ENCODE data around the gene PITRM1. TPM values are rescaled to one million over a fixed set of nuclear protein-coding genes. Genes with fewer than 3 reads are reported as not detected.

PITRM1 gene
- total RNA-seq, 1 donor from 2014 or later, result 80.4 TPM

GRCh38 chr10:3129581-3130340 is 42.8 kb downstream of the PITRM1 start:
- DNase-seq (ENCODE audit: low read depth), result no peak
- H3K4me1 ChIP-seq (ENCODE audit: insufficient read depth, low read length), result peaks cover 3% of the 10 kb centered on the region
- Mint-ChIP-seq H3K4me3 (ENCODE audit: unreplicated experiment) (no peak overlapping the region), H3K36me3 (ENCODE audit: low read depth, unreplicated experiment) (peaks cover 53% of the 10 kb centered on the region), H3K9me3 (ENCODE audit: unreplicated experiment) (no peaks in the 10 kb centered on the region), H3K27ac (ENCODE audit: unreplicated experiment) (peak overlapping the region; percentile 53), H3K4me1 (ENCODE audit: low read depth, unreplicated experiment) (peaks cover 9% of the 10 kb centered on the region), H3K27me3 (ENCODE audit: low read depth, unreplicated experiment) (no peaks in the 10 kb centered on the region)
- H3K36me3 ChIP-seq (ENCODE audit: insufficient read depth, low read length), result peaks cover 47% of the 10 kb centered on the region
- no peak overlapping the region for H3K9ac ChIP-seq (ENCODE audit: low read length)
- no peaks in the 10 kb centered on the region for H3K27me3 ChIP-seq (ENCODE audit: insufficient read depth, low read length)
- TF ChIP-seq EZH2 (IDR thresholded peaks at IDR 0.05; ENCODE audit: insufficient read depth, low read length) (no peak), CTCF (IDR thresholded peaks at IDR 0.05; ENCODE audit: insufficient read depth, low read depth, low read length) (no peak)
- peaks cover 14% of the 10 kb centered on the region for H3K79me2 ChIP-seq (ENCODE audit: insufficient read depth, low read length)
- H3K4me2 ChIP-seq (ENCODE audit: low read length), result no peak overlapping the region
- FAIRE-seq, result no peak
- H4K20me1 ChIP-seq (ENCODE audit: insufficient read depth, low read length), result peaks cover 29% of the 10 kb centered on the region
- no peaks in the 10 kb centered on the region for H3K9me3 ChIP-seq (ENCODE audit: insufficient read depth, low read depth, low read length)
- no peak overlapping the region for H3K4me3 ChIP-seq (ENCODE audit: insufficient read depth, low read depth, low read length)
- no peak overlapping the region for H2AFZ ChIP-seq (ENCODE audit: low read depth, low read length)
- H3K27ac ChIP-seq (ENCODE audit: low read depth, low read length), result no peak overlapping the region

GRCh38 chr10:3128379-3129130 is 44.0 kb downstream of the PITRM1 start:
- Histone ChIP-seq H2AFZ (ENCODE audit: low read depth, low read length) (no peak overlapping the region), H3K27ac (ENCODE audit: low read depth, low read length) (no peak overlapping the region), H3K27me3 (ENCODE audit: insufficient read depth, low read length) (no peaks in the 10 kb centered on the region), H3K9me3 (ENCODE audit: insufficient read depth, low read depth, low read length) (no peaks in the 10 kb centered on the region), H3K79me2 (ENCODE audit: insufficient read depth, low read length) (peaks cover 21% of the 10 kb centered on the region), H4K20me1 (ENCODE audit: insufficient read depth, low read length) (peaks cover 29% of the 10 kb centered on the region), H3K36me3 (ENCODE audit: insufficient read depth, low read length) (peaks cover 40% of the 10 kb centered on the region), H3K9ac (ENCODE audit: low read length) (no peak overlapping the region), H3K4me3 (ENCODE audit: insufficient read depth, low read depth, low read length) (no peak overlapping the region), H3K4me2 (ENCODE audit: low read length) (no peak overlapping the region), H3K4me1 (ENCODE audit: insufficient read depth, low read length) (peaks cover 3% of the 10 kb centered on the region)
- H3K36me3 Mint-ChIP-seq (ENCODE audit: low read depth, unreplicated experiment), result peaks cover 43% of the 10 kb centered on the region
- TF ChIP-seq EZH2 (IDR thresholded peaks at IDR 0.05; ENCODE audit: insufficient read depth, low read length) (no peak), CTCF (IDR thresholded peaks at IDR 0.05; ENCODE audit: insufficient read depth, low read depth, low read length) (no peak)
- FAIRE-seq, result no peak
- H3K27ac Mint-ChIP-seq (ENCODE audit: unreplicated experiment), result no peak overlapping the region
- no peaks in the 10 kb centered on the region for H3K27me3 Mint-ChIP-seq (ENCODE audit: low read depth, unreplicated experiment)
- no peak overlapping the region for H3K4me3 Mint-ChIP-seq (ENCODE audit: unreplicated experiment)
- H3K4me1 Mint-ChIP-seq (ENCODE audit: low read depth, unreplicated experiment), result peaks cover 9% of the 10 kb centered on the region
- H3K9me3 Mint-ChIP-seq (ENCODE audit: unreplicated experiment), result no peaks in the 10 kb centered on the region
- DNase-seq (ENCODE audit: low read depth), result no peak

All from astrocyte (in vitro differentiated cells and primary cell).